ENCODE results near the gene P2RY2.

- TF ChIP-seq POLR2A (IDR thresholded peaks at IDR 0.05; ENCODE audit: low read length) (no peak), GATA1 (IDR thresholded peaks at IDR 0.05; ENCODE audit: low read depth, low read length) (no peak)
Observed at GRCh38 chr11:73258104-73259035, 40.3 kb downstream of the P2RY2 start.

Measured in erythroblast (primary cell).